Measurements from ENCODE around the gene CSMD2.

CSMD2 gene

GRCh38 chr1:34127006-34128000, 37.7 kb downstream of the CSMD2 start:
- no peak overlapping the region for H3K4me3 ChIP-seq (ENCODE audit: low read depth, low read length)
- TF ChIP-seq CTCF (IDR thresholded peaks at IDR 0.05; ENCODE audit: control insufficient read depth, extremely low read depth, insufficient read depth): no peak
- no peak for DNase-seq (ENCODE audit: low read depth)

DNA sequence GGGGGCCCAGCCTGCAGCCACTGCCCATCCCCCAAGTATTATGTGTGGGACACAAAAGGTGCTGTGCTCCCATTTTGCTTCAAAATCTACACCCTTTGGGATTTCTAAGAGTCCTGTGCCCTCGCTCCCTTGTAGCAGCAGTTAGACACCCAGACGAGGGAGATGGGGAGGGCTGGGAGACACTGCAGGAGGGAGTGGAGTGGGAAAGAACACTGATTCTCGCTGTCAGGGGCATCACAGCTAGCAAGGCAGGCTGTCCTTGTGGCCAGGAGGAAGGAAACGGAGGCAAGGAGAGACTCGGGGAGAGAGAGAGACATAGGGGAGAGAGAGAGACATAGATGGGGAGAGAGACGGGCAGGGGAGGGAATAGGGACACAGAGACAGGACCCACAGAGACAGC, 38.5 kb downstream of the CSMD2 start:
- TF ChIP-seq CTCF (IDR thresholded peaks at IDR 0.05; ENCODE audit: control insufficient read depth, extremely low read depth, insufficient read depth): no peak
- no peak for DNase-seq (ENCODE audit: low read depth)
- no peak overlapping the region for H3K4me3 ChIP-seq (ENCODE audit: low read depth, low read length)

GRCh38 chr1:34125721-34126380, 39.2 kb downstream of the CSMD2 start:
- TF ChIP-seq CTCF (IDR thresholded peaks at IDR 0.05; ENCODE audit: control insufficient read depth, extremely low read depth, insufficient read depth): no peak
- H3K4me3 ChIP-seq (ENCODE audit: low read depth, low read length): no peak overlapping the region
- no peak for DNase-seq (ENCODE audit: low read depth)

DNA sequence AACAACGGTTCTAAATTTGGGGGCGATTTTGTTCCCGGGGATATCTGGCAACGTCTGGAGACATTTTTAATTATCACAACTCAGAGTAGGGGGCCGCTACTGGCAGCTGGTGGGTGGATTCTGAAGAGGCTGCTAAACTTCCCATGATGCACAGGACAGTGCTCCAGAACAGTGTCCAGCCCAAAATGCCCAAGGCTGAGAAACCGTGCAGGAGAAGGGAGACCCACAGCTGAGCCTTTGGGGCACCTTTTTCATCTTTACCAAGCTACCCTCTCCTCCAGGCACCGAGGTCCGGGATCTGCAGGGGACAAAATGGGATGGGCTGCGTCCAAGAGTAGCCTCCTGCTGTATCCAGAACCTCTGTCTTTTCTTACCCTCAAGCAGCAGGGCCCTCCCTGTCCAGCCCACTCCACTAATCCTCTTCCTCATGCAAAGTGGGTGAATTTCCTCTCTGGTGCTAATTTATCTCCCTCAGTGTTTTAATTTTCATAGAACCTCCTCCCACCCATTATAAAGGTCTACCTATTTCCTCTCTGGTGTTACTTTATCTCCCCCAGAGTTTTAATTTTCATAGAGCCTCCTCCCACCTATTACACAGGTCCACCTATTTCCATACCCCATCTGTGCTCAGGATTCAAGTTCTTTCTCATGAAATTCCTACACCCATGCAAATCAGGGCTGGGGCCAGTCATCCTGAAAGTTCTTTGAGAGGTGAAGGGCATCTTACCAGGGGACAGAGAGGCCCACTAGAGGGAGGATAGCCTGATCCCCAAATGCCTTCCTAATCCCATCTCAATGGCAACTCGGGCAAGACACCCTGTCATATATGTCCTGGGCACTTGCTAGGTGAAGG, 42.7 kb downstream of the CSMD2 start:
- no peak overlapping the region for H3K4me3 ChIP-seq (ENCODE audit: low read depth, low read length)
- DNase-seq (ENCODE audit: low read depth): no peak
- TF ChIP-seq CTCF (IDR thresholded peaks at IDR 0.05; ENCODE audit: control insufficient read depth, extremely low read depth, insufficient read depth): no peak

- TF ChIP-seq CTCF (IDR thresholded peaks at IDR 0.05; ENCODE audit: control insufficient read depth, extremely low read depth, insufficient read depth): no peak
- no peak for DNase-seq (ENCODE audit: low read depth)
Observed at GRCh38 chr1:34115233-34115632, 49.8 kb downstream of the CSMD2 start.

DNA sequence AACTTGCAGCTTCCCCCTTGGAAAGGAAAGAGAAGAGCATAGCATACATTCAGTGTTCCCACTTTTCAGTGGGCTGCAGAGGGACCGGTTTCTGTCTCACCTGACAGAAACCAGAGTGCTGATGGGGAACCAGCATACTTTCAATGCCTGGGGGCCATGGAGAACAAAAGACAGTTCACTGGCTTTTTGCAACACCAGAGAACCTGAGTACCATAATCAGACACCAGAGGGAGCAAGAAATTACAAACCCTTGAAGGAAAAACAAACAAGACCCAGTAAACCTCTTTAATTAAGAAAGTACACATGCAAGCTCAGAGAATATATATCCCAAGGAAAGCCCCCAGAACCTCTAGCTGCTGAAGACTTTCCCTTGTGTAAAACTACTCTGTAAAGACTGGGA, 51.1 kb downstream of the CSMD2 start:
- TF ChIP-seq CTCF (IDR thresholded peaks at IDR 0.05; ENCODE audit: control insufficient read depth, extremely low read depth, insufficient read depth): peak; percentile 55
- DNase-seq (ENCODE audit: low read depth): peak; percentile 11
- no peak overlapping the region for H3K4me3 ChIP-seq (ENCODE audit: low read depth, low read length)

More at GRCh38 chr1:34115233-34115632, 49.8 kb downstream of the CSMD2 start:
- H3K4me3 ChIP-seq (ENCODE audit: low read depth, low read length): no peak overlapping the region

All from LNCaP clone FGC (cell line).